HG03045 (cell line): ENCODE measurements around the gene LETM1.

Source experiments
- ATAC-seq: cut with Tn5 transposase; IDR thresholded peaks from one replicate; pipeline ENCODE4 v1.9.1; 2021; ENCODE audit warnings: mild to moderate bottlenecking, moderate library complexity; ENCODE audit not compliant: unreplicated experiment

LETM1 gene

GRCh38 chr4:1808851-1809753 is 46.9 kb downstream of the LETM1 start:
- no peak for ATAC-seq

- no peak for ATAC-seq
Measured at GRCh38 chr4:1808396-1808795, 47.6 kb downstream of the LETM1 start.

GRCh38 chr4:1807332-1807777 is 48.6 kb downstream of the LETM1 start:
- ATAC-seq: no peak

DNA sequence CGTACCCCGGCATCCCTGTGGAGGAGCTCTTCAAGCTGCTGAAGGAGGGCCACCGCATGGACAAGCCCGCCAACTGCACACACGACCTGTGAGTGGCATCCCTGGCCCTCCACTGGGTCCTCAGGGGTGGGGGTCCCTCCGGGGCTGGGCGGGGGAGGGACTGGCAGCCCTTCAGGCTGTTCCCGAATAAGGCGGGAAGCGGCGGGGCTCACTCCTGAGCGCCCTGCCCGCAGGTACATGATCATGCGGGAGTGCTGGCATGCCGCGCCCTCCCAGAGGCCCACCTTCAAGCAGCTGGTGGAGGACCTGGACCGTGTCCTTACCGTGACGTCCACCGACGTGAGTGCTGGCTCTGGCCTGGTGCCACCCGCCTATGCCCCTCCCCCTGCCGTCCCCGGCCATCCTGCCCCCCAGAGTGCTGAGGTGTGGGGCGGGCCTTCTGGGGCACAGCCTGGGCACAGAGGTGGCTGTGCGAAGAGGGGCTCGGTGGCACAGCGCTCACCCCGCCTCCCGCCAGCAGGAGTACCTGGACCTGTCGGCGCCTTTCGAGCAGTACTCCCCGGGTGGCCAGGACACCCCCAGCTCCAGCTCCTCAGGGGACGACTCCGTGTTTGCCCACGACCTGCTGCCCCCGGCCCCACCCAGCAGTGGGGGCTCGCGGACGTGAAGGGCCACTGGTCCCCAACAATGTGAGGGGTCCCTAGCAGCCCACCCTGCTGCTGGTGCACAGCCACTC is 49.2 kb downstream of the LETM1 start:
- no peak for ATAC-seq

GRCh38 chr4:1806223-1806564 is 49.8 kb downstream of the LETM1 start:
- ATAC-seq: no peak

DNA sequence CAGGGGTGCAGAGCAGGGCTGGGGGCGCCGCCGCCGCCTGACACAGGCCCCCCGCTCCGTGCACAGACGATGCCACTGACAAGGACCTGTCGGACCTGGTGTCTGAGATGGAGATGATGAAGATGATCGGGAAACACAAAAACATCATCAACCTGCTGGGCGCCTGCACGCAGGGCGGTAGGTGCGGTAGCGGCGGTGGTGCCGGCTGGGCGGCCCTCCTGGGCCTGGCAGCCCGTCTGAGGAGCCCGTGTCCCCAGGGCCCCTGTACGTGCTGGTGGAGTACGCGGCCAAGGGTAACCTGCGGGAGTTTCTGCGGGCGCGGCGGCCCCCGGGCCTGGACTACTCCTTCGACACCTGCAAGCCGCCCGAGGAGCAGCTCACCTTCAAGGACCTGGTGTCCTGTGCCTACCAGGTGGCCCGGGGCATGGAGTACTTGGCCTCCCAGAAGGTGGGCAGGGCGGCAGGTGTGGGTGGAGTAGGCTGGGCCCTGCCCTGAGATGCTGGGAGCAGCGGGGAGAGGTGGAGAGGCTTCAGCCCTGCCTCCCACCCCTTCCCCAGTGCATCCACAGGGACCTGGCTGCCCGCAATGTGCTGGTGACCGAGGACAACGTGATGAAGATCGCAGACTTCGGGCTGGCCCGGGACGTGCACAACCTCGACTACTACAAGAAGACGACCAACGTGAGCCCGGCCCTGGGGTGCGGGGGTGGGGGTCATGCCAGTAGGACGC is 50.3 kb downstream of the LETM1 start:
- ATAC-seq: no peak

- no peak for ATAC-seq
Measured at GRCh38 chr4:1804638-1805492, 51.1 kb downstream of the LETM1 start.

- ATAC-seq: no peak
Measured at GRCh38 chr4:1803523-1804423, 52.2 kb downstream of the LETM1 start.

DNA sequence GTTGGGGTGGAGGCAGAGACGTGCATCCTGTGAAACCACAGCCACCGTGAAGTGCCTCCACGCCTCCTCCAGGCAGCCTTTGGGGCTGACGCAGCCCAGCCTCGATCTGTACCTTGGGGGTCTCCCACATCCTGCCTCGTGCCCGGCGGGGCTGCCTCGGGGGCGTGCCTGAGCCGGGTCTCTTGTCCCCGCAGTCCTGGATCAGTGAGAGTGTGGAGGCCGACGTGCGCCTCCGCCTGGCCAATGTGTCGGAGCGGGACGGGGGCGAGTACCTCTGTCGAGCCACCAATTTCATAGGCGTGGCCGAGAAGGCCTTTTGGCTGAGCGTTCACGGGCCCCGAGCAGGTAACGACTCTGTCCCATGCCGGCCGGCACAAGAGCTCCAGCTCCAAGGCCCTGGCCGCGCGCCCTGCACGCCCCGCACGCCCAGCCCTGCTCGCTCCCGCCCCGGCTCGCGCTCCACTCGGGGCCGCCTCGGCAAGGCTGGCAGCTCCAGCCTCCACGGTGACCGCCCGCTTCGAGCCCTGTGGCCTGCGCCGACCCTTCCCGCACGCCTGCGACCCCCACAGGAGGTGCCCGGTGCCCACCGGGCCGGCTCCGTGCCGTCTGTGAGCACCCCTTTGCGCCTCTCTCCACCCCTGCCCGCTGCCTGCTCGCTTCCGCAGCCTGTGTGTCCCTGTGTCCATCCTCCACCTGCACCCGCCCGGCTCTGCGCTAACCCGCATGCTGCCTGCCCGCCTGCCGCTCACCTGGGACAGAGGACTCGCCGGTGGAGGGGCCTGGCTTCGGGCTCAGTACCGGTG is 53.0 kb downstream of the LETM1 start:
- no peak for ATAC-seq

DNA sequence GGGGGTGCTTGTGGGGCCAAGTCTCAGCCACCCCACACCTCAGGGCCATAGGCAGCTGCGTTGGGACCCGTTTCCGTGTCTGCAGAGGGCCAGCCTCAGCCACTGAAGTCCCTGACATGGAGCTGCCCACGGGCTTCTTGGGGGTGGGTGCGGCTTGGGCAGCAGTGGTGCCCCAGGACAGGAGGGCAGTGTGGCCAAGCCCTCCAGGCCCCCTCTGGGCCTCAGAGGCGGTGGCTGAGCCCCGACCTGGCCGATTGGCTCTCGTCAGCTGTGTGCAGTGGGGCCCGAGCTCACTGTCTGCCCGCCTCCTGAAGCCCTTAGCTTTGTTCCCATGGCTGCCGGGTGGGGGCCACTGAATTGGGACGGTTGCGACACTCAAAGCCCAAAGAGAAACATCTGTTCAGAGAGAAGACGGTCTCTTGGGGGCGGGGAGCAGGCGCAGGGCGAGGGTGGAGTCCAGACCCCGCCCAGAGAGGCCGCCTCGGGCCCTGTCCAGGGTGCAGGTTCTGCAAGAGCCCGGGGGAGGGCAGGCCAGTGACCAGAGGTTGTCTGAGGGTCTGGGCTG is 53.7 kb downstream of the LETM1 start:
- no peak for ATAC-seq

- ATAC-seq: no peak
Measured at GRCh38 chr4:1801286-1801958, 54.5 kb downstream of the LETM1 start.

DNA sequence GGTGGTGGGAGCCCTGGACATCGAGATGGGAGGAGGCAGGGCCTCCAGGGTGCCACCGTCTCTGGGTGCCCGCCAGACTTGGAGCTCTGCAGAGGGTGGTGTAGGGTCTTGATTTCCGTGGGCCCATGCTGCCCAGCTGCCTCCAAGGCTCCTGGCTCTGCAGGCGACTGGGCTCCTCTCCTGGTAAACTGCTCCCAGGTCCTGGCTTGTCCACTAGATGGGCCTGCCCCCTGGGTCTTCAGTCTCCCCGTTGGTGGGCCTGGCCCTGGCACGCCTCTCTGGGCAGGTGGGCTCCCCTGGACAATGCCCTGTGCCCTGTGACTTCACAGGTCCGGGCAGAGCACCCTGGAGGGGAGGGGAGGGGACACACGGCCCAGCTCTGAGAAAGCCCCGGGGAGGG is 55.2 kb downstream of the LETM1 start:
- no peak for ATAC-seq

DNA sequence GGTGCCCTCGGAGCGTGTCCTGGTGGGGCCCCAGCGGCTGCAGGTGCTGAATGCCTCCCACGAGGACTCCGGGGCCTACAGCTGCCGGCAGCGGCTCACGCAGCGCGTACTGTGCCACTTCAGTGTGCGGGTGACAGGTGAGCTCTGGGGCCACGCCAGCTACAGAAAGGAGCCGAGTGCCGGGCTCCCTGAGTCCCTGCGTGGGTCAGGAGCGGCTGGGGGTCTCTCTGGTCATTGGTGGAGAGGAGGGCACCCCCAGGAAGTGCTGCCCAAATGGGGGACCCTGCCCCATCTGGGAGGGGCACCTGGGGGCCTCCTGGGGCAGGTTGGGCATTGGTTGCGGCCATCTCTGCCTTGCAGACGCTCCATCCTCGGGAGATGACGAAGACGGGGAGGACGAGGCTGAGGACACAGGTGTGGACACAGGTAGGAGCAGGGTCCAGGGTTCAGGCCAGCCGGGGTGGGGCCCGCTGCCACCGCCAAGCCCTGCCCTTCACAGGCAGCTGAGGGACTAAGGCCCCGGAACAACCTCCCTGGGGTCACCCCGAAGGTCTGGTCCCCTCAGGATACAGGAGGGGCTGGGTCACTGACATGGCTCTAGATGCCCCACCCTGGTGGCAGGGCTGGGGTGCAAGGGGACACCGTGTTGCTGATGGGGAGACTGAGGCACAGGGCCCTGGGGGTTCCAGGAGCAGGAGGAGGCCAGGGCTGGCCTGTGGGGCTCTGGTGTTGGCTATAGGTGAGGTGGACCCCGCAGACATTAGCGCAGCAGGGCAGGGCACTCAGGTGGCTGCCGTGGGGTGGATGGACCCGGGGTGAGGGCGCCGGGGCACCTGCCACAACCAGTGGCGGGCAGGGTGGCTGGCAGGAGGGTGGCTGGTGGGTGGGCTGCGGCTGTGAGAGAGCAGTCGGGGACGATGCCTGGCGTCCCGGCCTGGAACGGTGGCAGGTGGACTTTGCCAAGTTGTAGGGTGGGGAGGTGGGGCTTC is 56.3 kb downstream of the LETM1 start:
- no peak for ATAC-seq

- ATAC-seq: no peak
Measured at GRCh38 chr4:1798580-1799386, 57.2 kb downstream of the LETM1 start.

- ATAC-seq: no peak
Measured at GRCh38 chr4:1797861-1798579, 57.9 kb downstream of the LETM1 start.
